Measurements from ENCODE around the gene FLNA.

Gene FLNA

DNA sequence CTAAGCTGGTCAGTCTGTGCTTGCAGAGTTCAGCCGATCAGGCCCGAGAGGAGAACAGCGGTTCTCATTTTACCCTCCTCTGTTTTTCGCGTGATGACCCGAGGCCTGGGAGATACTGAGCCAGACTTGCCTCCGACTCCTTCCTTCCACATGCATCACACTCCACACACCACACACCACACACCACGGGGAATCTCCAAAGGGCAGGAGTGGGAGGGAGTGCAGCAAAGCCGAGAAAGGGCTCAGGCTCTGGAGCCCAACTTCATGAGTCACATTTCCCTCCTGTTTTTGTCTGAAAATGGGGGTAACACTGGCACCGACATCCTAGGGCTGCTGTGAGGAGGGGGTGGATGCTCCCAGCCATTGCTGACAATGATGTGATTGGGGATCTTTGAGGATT is 39.9 kb downstream of the FLNA start:
- H3K36me3 ChIP-seq (ENCODE audit: control insufficient read depth, insufficient read depth, low read length), result no peaks in the 10 kb centered on the region
- no peak overlapping the region for H3K27ac ChIP-seq (ENCODE audit: low read length)
- H3K4me1 ChIP-seq (ENCODE audit: control insufficient read depth, insufficient read depth, low read length), result no peaks in the 10 kb centered on the region
- no peak overlapping the region for H3K4me3 ChIP-seq (ENCODE audit: low read length)
- H3K27me3 ChIP-seq (ENCODE audit: control insufficient read depth, insufficient read depth, low read length), result no peaks in the 10 kb centered on the region
- no CpG with 5 or more reads among the region's 10 CpGs for WGBS (ENCODE audit: insufficient coverage, insufficient read length)
- DNase-seq (ENCODE audit: low read depth, low spot score), result no peak
- no peaks in the 10 kb centered on the region for H3K9me3 ChIP-seq (ENCODE audit: control insufficient read depth, insufficient read depth, low read length)

- Histone ChIP-seq H3K27me3 (ENCODE audit: control insufficient read depth, insufficient read depth, low read length) (no peaks in the 10 kb centered on the region), H3K4me1 (ENCODE audit: control insufficient read depth, insufficient read depth, low read length) (no peaks in the 10 kb centered on the region), H3K36me3 (ENCODE audit: control insufficient read depth, insufficient read depth, low read length) (no peaks in the 10 kb centered on the region), H3K9me3 (ENCODE audit: control insufficient read depth, insufficient read depth, low read length) (no peaks in the 10 kb centered on the region), H3K4me3 (ENCODE audit: low read length) (no peak overlapping the region), H3K27ac (ENCODE audit: low read length) (no peak overlapping the region)
- WGBS (ENCODE audit: insufficient coverage, insufficient read length), result no CpG with 5 or more reads among the region's 6 CpGs
- no peak for DNase-seq (ENCODE audit: low read depth, low spot score)
Observed at GRCh38 chrX:154333837-154334271, 40.6 kb downstream of the FLNA start.

GRCh38 chrX:154333116-154333515 is 41.3 kb downstream of the FLNA start:
- no peaks in the 10 kb centered on the region for H3K4me1 ChIP-seq (ENCODE audit: control insufficient read depth, insufficient read depth, low read length)
- no peak for DNase-seq (ENCODE audit: low read depth, low spot score)
- no peak overlapping the region for H3K4me3 ChIP-seq (ENCODE audit: low read length)
- no CpG with 5 or more reads among the region's 9 CpGs for WGBS (ENCODE audit: insufficient coverage, insufficient read length)
- no peaks in the 10 kb centered on the region for H3K27me3 ChIP-seq (ENCODE audit: control insufficient read depth, insufficient read depth, low read length)
- H3K36me3 ChIP-seq (ENCODE audit: control insufficient read depth, insufficient read depth, low read length), result no peaks in the 10 kb centered on the region
- no peaks in the 10 kb centered on the region for H3K9me3 ChIP-seq (ENCODE audit: control insufficient read depth, insufficient read depth, low read length)
- no peak overlapping the region for H3K27ac ChIP-seq (ENCODE audit: low read length)

DNA sequence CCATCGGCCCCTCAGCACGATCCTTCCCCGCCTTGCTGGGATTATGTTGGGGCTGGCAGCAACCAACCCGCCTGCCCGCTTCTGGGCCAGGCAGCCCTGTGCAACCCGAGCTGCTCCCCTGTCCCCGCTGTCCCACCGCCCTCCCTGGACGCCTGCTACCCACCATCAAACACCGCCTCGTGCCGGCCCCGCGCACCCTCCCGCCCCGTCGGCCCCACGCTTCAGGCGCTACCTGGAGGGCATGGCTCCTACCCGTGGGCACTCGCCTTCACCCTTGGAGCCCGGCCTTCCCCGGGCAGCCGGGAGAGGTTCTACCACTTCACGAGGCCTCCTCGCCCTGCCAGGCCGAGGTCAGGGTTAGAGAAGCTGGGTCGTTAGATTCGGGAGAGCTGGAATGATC is 41.9 kb downstream of the FLNA start:
- no peaks in the 10 kb centered on the region for H3K9me3 ChIP-seq (ENCODE audit: control insufficient read depth, insufficient read depth, low read length)
- no CpG with 5 or more reads among the region's 29 CpGs for WGBS (ENCODE audit: insufficient coverage, insufficient read length)
- no peaks in the 10 kb centered on the region for H3K27me3 ChIP-seq (ENCODE audit: control insufficient read depth, insufficient read depth, low read length)
- no peaks in the 10 kb centered on the region for H3K4me1 ChIP-seq (ENCODE audit: control insufficient read depth, insufficient read depth, low read length)
- no peak overlapping the region for H3K4me3 ChIP-seq (ENCODE audit: low read length)
- no peak for DNase-seq (ENCODE audit: low read depth, low spot score)
- H3K27ac ChIP-seq (ENCODE audit: low read length), result no peak overlapping the region
- H3K36me3 ChIP-seq (ENCODE audit: control insufficient read depth, insufficient read depth, low read length), result no peaks in the 10 kb centered on the region

- Histone ChIP-seq H3K9me3 (ENCODE audit: control insufficient read depth, insufficient read depth, low read length) (no peaks in the 10 kb centered on the region), H3K27ac (ENCODE audit: low read length) (no peak overlapping the region), H3K27me3 (ENCODE audit: control insufficient read depth, insufficient read depth, low read length) (no peaks in the 10 kb centered on the region), H3K4me1 (ENCODE audit: control insufficient read depth, insufficient read depth, low read length) (no peaks in the 10 kb centered on the region), H3K36me3 (ENCODE audit: control insufficient read depth, insufficient read depth, low read length) (no peaks in the 10 kb centered on the region), H3K4me3 (ENCODE audit: low read length) (no peak overlapping the region)
- WGBS (ENCODE audit: insufficient coverage, insufficient read length), result no CpG with 5 or more reads among the region's 10 CpGs
- no peak for DNase-seq (ENCODE audit: low read depth, low spot score)
Observed at GRCh38 chrX:154329294-154329693, 45.1 kb downstream of the FLNA start.

DNA sequence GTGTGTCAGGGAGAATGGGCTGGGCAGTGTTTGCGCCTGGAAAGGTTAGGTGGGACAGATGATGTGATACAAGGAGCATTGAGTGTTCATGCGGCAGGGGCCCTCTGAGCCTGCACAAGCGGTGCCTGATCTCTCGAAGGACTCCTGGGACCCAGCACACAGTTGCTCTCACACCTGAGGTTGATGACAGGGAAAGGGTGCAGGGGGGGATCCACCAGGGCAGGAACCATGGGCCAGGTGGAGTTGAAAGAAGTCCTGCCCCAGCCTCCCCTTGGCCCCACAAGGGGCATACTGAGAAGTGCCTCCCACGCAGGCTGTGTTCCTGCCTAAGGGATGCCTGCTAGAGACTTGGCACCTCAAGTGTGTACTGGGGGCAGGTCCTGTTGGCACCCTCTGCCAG is 45.8 kb downstream of the FLNA start:
- no peaks in the 10 kb centered on the region for H3K4me1 ChIP-seq (ENCODE audit: control insufficient read depth, insufficient read depth, low read length)
- DNase-seq (ENCODE audit: low read depth, low spot score), result no peak
- no peaks in the 10 kb centered on the region for H3K36me3 ChIP-seq (ENCODE audit: control insufficient read depth, insufficient read depth, low read length)
- H3K9me3 ChIP-seq (ENCODE audit: control insufficient read depth, insufficient read depth, low read length), result no peaks in the 10 kb centered on the region
- no peak overlapping the region for H3K4me3 ChIP-seq (ENCODE audit: low read length)
- no peaks in the 10 kb centered on the region for H3K27me3 ChIP-seq (ENCODE audit: control insufficient read depth, insufficient read depth, low read length)
- no CpG with 5 or more reads among the region's 5 CpGs for WGBS (ENCODE audit: insufficient coverage, insufficient read length)
- H3K27ac ChIP-seq (ENCODE audit: low read length), result no peak overlapping the region

GRCh38 chrX:154327038-154327820 is 47.2 kb downstream of the FLNA start:
- no CpG with 5 or more reads among the region's 11 CpGs for WGBS (ENCODE audit: insufficient coverage, insufficient read length)
- H3K9me3 ChIP-seq (ENCODE audit: control insufficient read depth, insufficient read depth, low read length), result no peaks in the 10 kb centered on the region
- H3K27ac ChIP-seq (ENCODE audit: low read length), result no peak overlapping the region

GRCh38 chrX:154325541-154325940 is 48.9 kb downstream of the FLNA start:
- H3K27ac ChIP-seq (ENCODE audit: low read length), result no peak overlapping the region
- no peaks in the 10 kb centered on the region for H3K36me3 ChIP-seq (ENCODE audit: control insufficient read depth, insufficient read depth, low read length)
- no CpG with 5 or more reads among the region's 8 CpGs for WGBS (ENCODE audit: insufficient coverage, insufficient read length)
- H3K4me3 ChIP-seq (ENCODE audit: low read length), result no peak overlapping the region
- no peaks in the 10 kb centered on the region for H3K27me3 ChIP-seq (ENCODE audit: control insufficient read depth, insufficient read depth, low read length)
- no peaks in the 10 kb centered on the region for H3K9me3 ChIP-seq (ENCODE audit: control insufficient read depth, insufficient read depth, low read length)
- DNase-seq (ENCODE audit: low read depth, low spot score), result no peak
- H3K4me1 ChIP-seq (ENCODE audit: control insufficient read depth, insufficient read depth, low read length), result no peaks in the 10 kb centered on the region

More at GRCh38 chrX:154327038-154327820, 47.2 kb downstream of the FLNA start:
- DNase-seq (ENCODE audit: low read depth, low spot score), result no peak
- Histone ChIP-seq H3K4me1 (ENCODE audit: control insufficient read depth, insufficient read depth, low read length) (no peaks in the 10 kb centered on the region), H3K4me3 (ENCODE audit: low read length) (no peak overlapping the region), H3K36me3 (ENCODE audit: control insufficient read depth, insufficient read depth, low read length) (no peaks in the 10 kb centered on the region), H3K27me3 (ENCODE audit: control insufficient read depth, insufficient read depth, low read length) (no peaks in the 10 kb centered on the region)

DNA sequence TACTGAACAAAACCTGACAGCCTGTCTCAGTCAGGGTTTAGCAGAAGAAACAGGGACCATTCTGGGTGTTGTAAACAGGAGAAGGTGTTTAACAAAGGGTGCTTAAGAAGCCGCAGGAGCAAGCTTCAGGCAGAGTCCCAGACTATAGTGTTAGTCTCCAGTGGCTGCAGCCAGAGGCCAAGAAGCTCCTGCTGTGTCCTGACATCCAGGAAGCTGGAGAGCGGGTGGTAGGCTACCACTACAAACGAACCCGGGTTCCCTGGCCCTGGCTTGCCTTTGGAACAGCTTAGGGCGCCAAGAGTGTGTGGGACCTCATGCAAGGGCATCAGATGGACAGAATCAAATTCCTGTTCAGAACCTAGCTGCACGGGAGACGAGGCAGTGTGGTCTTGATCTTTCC is 50.9 kb downstream of the FLNA start:
- Histone ChIP-seq H3K36me3 (ENCODE audit: control insufficient read depth, insufficient read depth, low read length) (no peaks in the 10 kb centered on the region), H3K27ac (ENCODE audit: low read length) (no peak overlapping the region), H3K27me3 (ENCODE audit: control insufficient read depth, insufficient read depth, low read length) (no peaks in the 10 kb centered on the region), H3K4me1 (ENCODE audit: control insufficient read depth, insufficient read depth, low read length) (no peaks in the 10 kb centered on the region), H3K9me3 (ENCODE audit: control insufficient read depth, insufficient read depth, low read length) (no peaks in the 10 kb centered on the region), H3K4me3 (ENCODE audit: low read length) (no peak overlapping the region)
- WGBS (ENCODE audit: insufficient coverage, insufficient read length), result no CpG with 5 or more reads among the region's 7 CpGs
- DNase-seq (ENCODE audit: low read depth, low spot score), result no peak

DNA sequence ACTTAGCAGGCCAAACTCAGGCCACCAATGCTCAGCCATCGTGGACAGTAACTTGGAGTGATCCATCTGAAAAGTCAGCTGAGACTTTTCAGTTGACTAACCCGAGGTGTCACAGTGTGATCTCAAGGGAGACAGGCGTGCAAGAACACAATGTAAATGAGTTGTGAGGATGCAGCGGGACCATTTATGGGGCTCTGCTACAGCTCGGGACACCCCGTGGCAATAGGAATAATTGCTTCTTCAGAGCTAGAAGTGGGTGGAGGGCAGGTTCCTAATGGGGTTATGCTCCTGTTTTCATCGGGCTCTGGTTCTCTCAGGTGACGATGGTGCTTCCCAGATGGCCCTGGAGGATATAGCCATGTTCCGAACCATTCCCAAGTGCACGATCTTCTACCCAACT is 51.5 kb downstream of the FLNA start:
- H3K4me1 ChIP-seq (ENCODE audit: control insufficient read depth, insufficient read depth, low read length), result no peaks in the 10 kb centered on the region
- no peaks in the 10 kb centered on the region for H3K36me3 ChIP-seq (ENCODE audit: control insufficient read depth, insufficient read depth, low read length)
- no peak for DNase-seq (ENCODE audit: low read depth, low spot score)
- H3K27me3 ChIP-seq (ENCODE audit: control insufficient read depth, insufficient read depth, low read length), result no peaks in the 10 kb centered on the region
- no peak overlapping the region for H3K4me3 ChIP-seq (ENCODE audit: low read length)
- no peaks in the 10 kb centered on the region for H3K9me3 ChIP-seq (ENCODE audit: control insufficient read depth, insufficient read depth, low read length)
- no peak overlapping the region for H3K27ac ChIP-seq (ENCODE audit: low read length)
- whole genome bisulfite sequencing (ENCODE audit: insufficient coverage, insufficient read length), result no CpG with 5 or more reads among the region's 10 CpGs

DNA sequence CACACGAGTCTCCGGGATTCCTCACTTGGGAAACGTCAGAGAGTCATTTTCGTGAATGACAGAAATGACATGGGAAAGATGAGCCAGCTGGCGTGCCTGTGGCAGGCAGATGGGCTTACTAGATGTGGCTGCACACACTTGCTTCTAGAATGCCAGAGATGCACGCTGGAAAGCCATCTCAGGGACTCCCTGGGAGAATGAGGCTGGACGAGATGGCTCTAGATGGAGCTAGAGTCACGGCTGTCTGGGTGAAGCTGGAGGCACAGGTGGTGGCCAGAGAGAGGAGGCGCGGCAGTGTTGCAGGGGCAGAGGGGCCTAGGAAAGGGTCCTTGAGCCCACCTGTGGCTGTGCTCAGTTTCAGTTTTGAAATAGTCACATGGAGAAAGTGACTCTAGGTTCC is 52.8 kb downstream of the FLNA start:
- H3K9me3 ChIP-seq (ENCODE audit: control insufficient read depth, insufficient read depth, low read length), result no peaks in the 10 kb centered on the region

More for the DNA sequence above, 52.8 kb downstream of the FLNA start:
- H3K4me3 ChIP-seq (ENCODE audit: low read length), result no peak overlapping the region
- DNase-seq (ENCODE audit: low read depth, low spot score), result no peak
- no peaks in the 10 kb centered on the region for H3K36me3 ChIP-seq (ENCODE audit: control insufficient read depth, insufficient read depth, low read length)
- H3K4me1 ChIP-seq (ENCODE audit: control insufficient read depth, insufficient read depth, low read length), result no peaks in the 10 kb centered on the region
- no peaks in the 10 kb centered on the region for H3K27me3 ChIP-seq (ENCODE audit: control insufficient read depth, insufficient read depth, low read length)
- no CpG with 5 or more reads among the region's 10 CpGs for WGBS (ENCODE audit: insufficient coverage, insufficient read length)
- no peak overlapping the region for H3K27ac ChIP-seq (ENCODE audit: low read length)
